Smooth muscle cell (in vitro differentiated cells): ENCODE measurements around the gene ST3GAL6. TPM values are rescaled to one million over a fixed set of nuclear protein-coding genes. Genes with fewer than 3 reads are reported as not detected.

Experiments used
- DNase-seq: peaks from one replicate; lab custom pipeline; 2025; ENCODE audit not compliant: unreplicated experiment; lab: John Stamatoyannopoulos, UW
- H2AFZ ChIP-seq: fragments of 200-600 bp; sonication (generic); 2 replicates; pipeline ENCODE4 v1.6.0; 2016; ENCODE audit warnings: antibody characterized with exemption, low read depth, mild to moderate bottlenecking
- H3F3A ChIP-seq: fragments of 200-600 bp; sonication (generic); 2 replicates; pipeline ENCODE4 v1.6.0; 2017; ENCODE audit warnings: antibody characterized with exemption, low read depth
- H3K27ac ChIP-seq: fragments of 200-600 bp; sonication (generic); 2 replicates; pipeline ENCODE4 v1.5.1; 2016; ENCODE audit warnings: low read depth, mild to moderate bottlenecking
- H3K27me3 ChIP-seq: fragments of 200-600 bp; sonication (generic); 2 replicates; pipeline ENCODE4 v1.6.1; 2016; ENCODE audit warnings: low read depth, mild to moderate bottlenecking
- H3K36me3 ChIP-seq: fragments of 200-600 bp; sonication (generic); 2 replicates; pipeline ENCODE4 v1.5.1; 2016; ENCODE audit warnings: low read depth
- H3K4me1 ChIP-seq: fragments of 200-600 bp; sonication (generic); 2 replicates; pipeline ENCODE4 v1.5.1; 2016; ENCODE audit warnings: low read depth
- H3K4me2 ChIP-seq: fragments of 200-600 bp; sonication (generic); 2 replicates; pipeline ENCODE4 v1.6.0; 2016; ENCODE audit warnings: mild to moderate bottlenecking
- H3K4me3 ChIP-seq: fragments of 200-600 bp; sonication (generic); 2 replicates; pipeline ENCODE4 v1.5.1; 2016; ENCODE audit warnings: mild to moderate bottlenecking
- H3K79me2 ChIP-seq: fragments of 200-600 bp; sonication (generic); 2 replicates; pipeline ENCODE4 v1.6.0; 2016; ENCODE audit warnings: low read depth, mild to moderate bottlenecking
- H3K9ac ChIP-seq: fragments of 200-600 bp; sonication (generic); 2 replicates; pipeline ENCODE4 v1.6.0; 2016; ENCODE audit warnings: low read depth
- H3K9me3 ChIP-seq: fragments of 200-600 bp; sonication (generic); replicated peaks from 2 replicates; pipeline ENCODE4 v1.5.1; 2016; ENCODE audit warnings: low read depth
- H4K20me1 ChIP-seq: fragments of 200-600 bp; sonication (generic); 2 replicates; pipeline ENCODE4 v1.6.0; 2016; ENCODE audit warnings: low read depth
- CTCF ChIP-seq: fragments of 200-600 bp; sonication (generic); IDR thresholded peaks from 2 replicates; pipeline ENCODE4 v1.5.1; 2017; ENCODE audit warnings: borderline replicate concordance, mild to moderate bottlenecking, antibody characterized with exemption; ENCODE audit not compliant: insufficient read depth, poor library complexity, severe bottlenecking
- WGBS: methylation state at CpG from one replicate; pipeline ENCODE4 v1.1.7; 2016; ENCODE audit warnings: low lambda C conversion rate; 5-methylcytosine and 5-hydroxymethylcytosine counted together
- polyA plus RNA-seq: library from polyadenylated mRNA; unstranded; fragments of >200 nt; fragmentation: Nextera tagmentation; extraction: Ambion mirVana; gene quantifications from 2 replicates; pipeline ENCODE4 v1.2.1, GENCODE V29; 2016
- total RNA-seq: library from RNA; depleted of rRNA; stranded (reverse); fragments of >200 nt; gene quantifications from 2 replicates; pipeline ENCODE4 v1.2.3, GENCODE V29; 2014

The ST3GAL6 gene
- total and polyA plus RNA-seq, 2 experiments from 2014 or later: 19.4 to 40.7 TPM

- no peak overlapping the region for H3K9ac ChIP-seq
- peak overlapping the region; percentile 56 for H3K4me2 ChIP-seq
- 84% methylated on average over 4 of the region's 4 CpGs for WGBS
- no peaks in the 10 kb centered on the region for H4K20me1 ChIP-seq
- H3K36me3 ChIP-seq: no peaks in the 10 kb centered on the region
- H3K9me3 ChIP-seq: no peaks in the 10 kb centered on the region
- no peak overlapping the region for H3K4me3 ChIP-seq
- no peaks in the 10 kb centered on the region for H3K79me2 ChIP-seq
- H3F3A ChIP-seq: peaks cover 3% of the 10 kb centered on the region
- no peak for TF ChIP-seq CTCF
- no peaks in the 10 kb centered on the region for H3K27me3 ChIP-seq
- no peak for DNase-seq
- H3K4me1 ChIP-seq: peaks cover 9% of the 10 kb centered on the region
- H3K27ac ChIP-seq: peak overlapping the region; percentile 78
- H2AFZ ChIP-seq: no peak overlapping the region
Observed at GRCh38 chr3:98786364-98787006, 23.3 kb downstream of the ST3GAL6 start.

DNA sequence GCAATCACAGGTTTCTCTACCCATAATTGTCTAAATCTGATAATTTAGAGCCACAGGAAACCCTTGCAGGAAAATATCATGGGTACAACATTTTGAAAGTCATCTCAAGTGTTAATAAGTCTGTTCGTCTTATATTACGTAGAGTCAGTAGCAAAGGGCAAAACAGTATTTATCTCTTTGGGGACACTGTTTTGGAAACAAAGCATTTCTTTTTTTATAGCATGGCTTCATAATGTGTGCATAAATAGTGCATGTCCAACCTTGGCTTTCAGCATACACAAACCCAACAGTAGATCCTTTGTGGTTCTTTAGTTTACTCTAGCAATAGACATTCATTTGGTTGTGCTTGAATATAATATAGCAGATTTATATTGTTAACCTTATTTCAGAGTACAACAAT, 24.0 kb downstream of the ST3GAL6 start:
- no peak overlapping the region for H3K27ac ChIP-seq
- peaks cover 9% of the 10 kb centered on the region for H3K4me1 ChIP-seq
- H2AFZ ChIP-seq: no peak overlapping the region
- no peak overlapping the region for H3K4me2 ChIP-seq
- H3K9me3 ChIP-seq: no peaks in the 10 kb centered on the region
- no peak overlapping the region for H3K9ac ChIP-seq
- no peak overlapping the region for H3K4me3 ChIP-seq
- no peaks in the 10 kb centered on the region for H4K20me1 ChIP-seq
- 94% methylated on average over 2 of the region's 2 CpGs for WGBS
- no peaks in the 10 kb centered on the region for H3K79me2 ChIP-seq
- no peak for TF ChIP-seq CTCF
- H3K27me3 ChIP-seq: no peaks in the 10 kb centered on the region
- no peak for DNase-seq
- H3F3A ChIP-seq: peaks cover 3% of the 10 kb centered on the region
- no peaks in the 10 kb centered on the region for H3K36me3 ChIP-seq

GRCh38 chr3:98788651-98789050, 25.5 kb downstream of the ST3GAL6 start:
- no peak overlapping the region for H3K4me3 ChIP-seq
- H2AFZ ChIP-seq: no peak overlapping the region
- peaks cover 9% of the 10 kb centered on the region for H3K4me1 ChIP-seq
- H4K20me1 ChIP-seq: no peaks in the 10 kb centered on the region
- DNase-seq: no peak
- peak overlapping the region; percentile 15 for H3K27ac ChIP-seq
- no peaks in the 10 kb centered on the region for H3K36me3 ChIP-seq
- no peaks in the 10 kb centered on the region for H3K9me3 ChIP-seq
- no peak overlapping the region for H3K9ac ChIP-seq
- H3K79me2 ChIP-seq: no peaks in the 10 kb centered on the region
- peaks cover 3% of the 10 kb centered on the region for H3F3A ChIP-seq
- 55% methylated on average over 2 of the region's 2 CpGs for WGBS
- TF ChIP-seq CTCF: no peak
- no peak overlapping the region for H3K4me2 ChIP-seq
- no peaks in the 10 kb centered on the region for H3K27me3 ChIP-seq
